Measurements from ENCODE around the gene ATP2B2. TPM values are rescaled to one million over a fixed set of nuclear protein-coding genes. Genes with fewer than 3 reads are reported as not detected.

Gene ATP2B2
- 0.02 TPM for total RNA-seq (2013)
- not detected for polyA plus RNA-seq
- polyA minus RNA-seq: not detected in 2 replicates
- 0 to 3.0 (median 0.27) reads per million in 11 experiments for total RNA-seq

- intact Hi-C loops (cut with micrococcal nuclease): no loop called here
- H3K9ac ChIP-seq (ENCODE audit: insufficient read depth, low read length, poor library complexity, severe bottlenecking): no peak within 1 kb of the TSS
- no peaks in the 10 kb centered on the region for H3K9me3 ChIP-seq (replicated peaks in 1 of 2; ENCODE audit: control insufficient read depth in 1 of 2, insufficient read depth in 1 of 2, low read length in 2 of 2)
- Mint-ChIP-seq H3K4me3 (peak within 1 kb of the TSS in 1 of 2 donors; percentile 55), H3K27ac (no peak within 1 kb of the TSS), H3K4me1 (peaks cover 5% of the 10 kb centered on the region), H3K36me3 (no peaks in the 10 kb centered on the region), H3K27me3 (ENCODE audit: low read depth in 3 of 3) (peaks cover 25 to 41% (median 35%) of the 10 kb centered on the region in 3 donors), H3K9me3 (peaks cover 0 to 4% (median 0%) of the 10 kb centered on the region in 7 donors)
- WGBS (ENCODE audit: insufficient coverage): 10% methylated on average over 21 of the region's 42 CpGs
- H2AFZ ChIP-seq (ENCODE audit: insufficient read depth, low read depth, low read length, poor library complexity, severe bottlenecking): no peak within 1 kb of the TSS
- DNase-seq: no peak
- H3K27ac ChIP-seq (ENCODE audit: low read depth in 1 of 2, low read length in 2 of 2): no peak within 1 kb of the TSS
- H3K4me3 ChIP-seq (replicated peaks in 1 of 3; ENCODE audit: low read depth in 2 of 3, low read length in 3 of 3): no peak within 1 kb of the TSS
- H3K27me3 ChIP-seq (ENCODE audit: control insufficient read depth in 2 of 2, insufficient read depth in 2 of 2, low read length in 2 of 2): peaks cover 5 to 30% of the 10 kb centered on the region in 2 donors
- H3K4me1 ChIP-seq (ENCODE audit: control insufficient read depth in 1 of 2, insufficient read depth in 2 of 2, low read length in 2 of 2): no peaks in the 10 kb centered on the region
- TF ChIP-seq CTCF (IDR thresholded peaks at IDR 0.05): no peak
- no peaks in the 10 kb centered on the region for H4K20me1 ChIP-seq (ENCODE audit: insufficient read depth, low read length)
- no peaks in the 10 kb centered on the region for H3K79me2 ChIP-seq (ENCODE audit: insufficient read depth, low read length)
- H3K4me2 ChIP-seq (replicated peaks; ENCODE audit: extremely low read depth, low read length, poor library complexity, severe bottlenecking): no peak within 1 kb of the TSS
- no peaks in the 10 kb centered on the region for H3K36me3 ChIP-seq (replicated peaks in 1 of 2; ENCODE audit: control insufficient read depth in 1 of 2, insufficient read depth in 2 of 2, low read length in 2 of 2)
Measured at GRCh38 chr3:10505050-10505790, at the start of gene ATP2B2. ATP2B2 (minus strand) TSS chr3:10505586; CDS start chr3:10449543, 56,043 bp downstream.

- Mint-ChIP-seq H3K27me3 (ENCODE audit: low read depth in 3 of 3) (peaks cover 2 to 6% (median 5%) of the 10 kb centered on the region in 3 donors), H3K4me3 (no peak overlapping the region), H3K4me1 (peaks cover 32% of the 10 kb centered on the region), H3K36me3 (no peaks in the 10 kb centered on the region), H3K27ac (peak overlapping the region in 1 of 7 donors; percentile 70), H3K9me3 (no peaks in the 10 kb centered on the region)
- H4K20me1 ChIP-seq (ENCODE audit: insufficient read depth, low read length): no peaks in the 10 kb centered on the region
- intact Hi-C loops (cut with micrococcal nuclease): no loop called here
- DNase-seq: no peak
- no peak overlapping the region for H3K4me2 ChIP-seq (replicated peaks; ENCODE audit: extremely low read depth, low read length, poor library complexity, severe bottlenecking)
- no peaks in the 10 kb centered on the region for H3K9me3 ChIP-seq (replicated peaks in 1 of 2; ENCODE audit: control insufficient read depth in 1 of 2, insufficient read depth in 1 of 2, low read length in 2 of 2)
- H3K36me3 ChIP-seq (replicated peaks in 1 of 2; ENCODE audit: control insufficient read depth in 1 of 2, insufficient read depth in 2 of 2, low read length in 2 of 2): no peaks in the 10 kb centered on the region
- no peaks in the 10 kb centered on the region for H3K27me3 ChIP-seq (ENCODE audit: control insufficient read depth in 2 of 2, insufficient read depth in 2 of 2, low read length in 2 of 2)
- 100% methylated on average over 1 of the region's 1 CpG for WGBS (ENCODE audit: insufficient coverage)
- H3K9ac ChIP-seq (ENCODE audit: insufficient read depth, low read length, poor library complexity, severe bottlenecking): no peak overlapping the region
- no peak for TF ChIP-seq CTCF (IDR thresholded peaks at IDR 0.05)
- no peak overlapping the region for H3K4me3 ChIP-seq (replicated peaks in 1 of 3; ENCODE audit: low read depth in 2 of 3, low read length in 3 of 3)
- no peak overlapping the region for H2AFZ ChIP-seq (ENCODE audit: insufficient read depth, low read depth, low read length, poor library complexity, severe bottlenecking)
- peaks cover 21 to 22% of the 10 kb centered on the region in 2 donors for H3K4me1 ChIP-seq (ENCODE audit: control insufficient read depth in 1 of 2, insufficient read depth in 2 of 2, low read length in 2 of 2)
- no peak overlapping the region for H3K27ac ChIP-seq (ENCODE audit: low read depth in 1 of 2, low read length in 2 of 2)
- H3K79me2 ChIP-seq (ENCODE audit: insufficient read depth, low read length): no peaks in the 10 kb centered on the region
Measured at GRCh38 chr3:10554746-10555145, 49.4 kb upstream of the ATP2B2 start.
